Immature natural killer cell (primary cell): ENCODE data around the gene SLC16A3. TPM values are rescaled to one million over a fixed set of nuclear protein-coding genes. Genes with fewer than 3 reads are reported as not detected.
A peak's percentile ranks its signal among the peaks of the same experiment; 100 is the strongest.

Source experiments
- DNase-seq, 3 donors: peaks; one replicate each; pipeline ENCODE4 v3.0.0; 2022; ENCODE audit warnings: mixed read lengths in 1 of 3
- H3K27ac Mint-ChIP-seq, 6 donors: one replicate each; pipeline ENCODE4 v1.8.0; 2020; ENCODE audit warnings: mixed read lengths in 6 of 6, mild to moderate bottlenecking in 5 of 6, inconsistent platforms in 4 of 6, moderate library complexity in 3 of 6
- H3K27me3 Mint-ChIP-seq, 3 donors: one replicate each; pipeline ENCODE4 v1.8.0; 2020 to 2021; ENCODE audit warnings: low read depth in 3 of 3, mild to moderate bottlenecking in 3 of 3, mixed read lengths in 3 of 3, moderate library complexity in 3 of 3, inconsistent platforms in 1 of 3
- H3K36me3 Mint-ChIP-seq, 3 donors: one replicate each; pipeline ENCODE4 v1.8.0; 2020; ENCODE audit warnings: mixed read lengths in 3 of 3, inconsistent platforms in 2 of 3, mild to moderate bottlenecking in 2 of 3
- H3K4me1 Mint-ChIP-seq, 2 donors: one replicate each; pipeline ENCODE4 v1.8.0; 2020; ENCODE audit warnings: inconsistent platforms in 2 of 2, mild to moderate bottlenecking in 2 of 2, mixed read lengths in 2 of 2, moderate library complexity in 1 of 2
- H3K4me3 Mint-ChIP-seq, 5 donors: one replicate each; pipeline ENCODE4 v1.8.0; 2020; ENCODE audit warnings: mild to moderate bottlenecking in 5 of 5, mixed read lengths in 5 of 5, inconsistent platforms in 3 of 5, moderate library complexity in 3 of 5
- H3K9me3 Mint-ChIP-seq, 6 donors: one replicate each; pipeline ENCODE4 v1.8.0; 2020; ENCODE audit warnings: mild to moderate bottlenecking in 6 of 6, mixed read lengths in 6 of 6, inconsistent platforms in 4 of 6, moderate library complexity in 3 of 6
- polyA plus RNA-seq, 3 donors: library from polyadenylated mRNA; unstranded; fragments of 300-500 nt; fragmentation: Illumina TruSeq; gene quantifications; one replicate each; pipeline ENCODE4 v1.2.3, GENCODE V29; 2021

Gene SLC16A3
- polyA plus RNA-seq, 3 donors from 2014 or later = 5.8 to 12.2 (median 6.8) TPM

DNA sequence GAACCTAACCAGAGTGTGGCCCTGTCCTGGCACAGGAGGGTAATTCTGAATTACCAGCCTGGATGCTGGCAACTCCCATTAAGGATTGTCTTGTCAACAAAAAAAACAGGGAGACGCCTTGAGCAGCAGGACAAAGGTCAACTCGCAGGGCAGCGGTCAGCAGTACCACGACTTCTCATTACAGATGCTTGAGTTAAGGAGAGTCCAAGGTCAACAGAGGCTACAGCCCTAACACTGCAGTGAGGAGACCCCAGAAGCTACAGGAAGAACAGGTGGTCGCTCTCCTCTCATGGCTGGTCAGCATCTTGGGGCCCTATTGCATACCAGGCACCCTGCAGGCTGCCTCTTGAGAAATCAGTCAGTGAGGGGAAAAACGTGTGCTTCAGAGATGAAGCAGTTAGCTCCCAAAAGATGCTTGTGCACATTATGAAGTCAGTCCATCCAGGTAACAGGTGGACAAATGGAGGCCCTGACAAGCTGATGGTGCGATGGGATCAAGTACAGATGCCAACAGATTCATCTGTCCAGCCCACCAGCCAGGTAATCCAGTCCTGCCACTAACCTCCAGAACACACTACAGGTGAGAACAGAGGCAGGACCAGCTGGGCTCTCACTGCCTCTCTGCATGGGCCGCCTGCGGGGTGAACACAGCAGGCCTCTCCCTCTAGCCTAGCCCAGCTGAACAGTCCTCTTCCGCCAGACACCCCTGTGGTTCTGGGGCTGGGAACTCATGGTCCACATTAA, 40.5 kb downstream of the SLC16A3 start:
- no peak for DNase-seq
- Mint-ChIP-seq H3K36me3 (peaks cover 5 to 32% (median 16%) of the 10 kb centered on the region in 3 donors), H3K4me3 (peak overlapping the region; percentile 51 to 95 (median 93)), H3K9me3 (no peaks in the 10 kb centered on the region), H3K27ac (peak overlapping the region; percentile 91 to 100 (median 96)), H3K4me1 (peaks cover 76 to 79% of the 10 kb centered on the region in 2 donors), H3K27me3 (peaks cover 22 to 39% (median 23%) of the 10 kb centered on the region in 3 donors)

DNA sequence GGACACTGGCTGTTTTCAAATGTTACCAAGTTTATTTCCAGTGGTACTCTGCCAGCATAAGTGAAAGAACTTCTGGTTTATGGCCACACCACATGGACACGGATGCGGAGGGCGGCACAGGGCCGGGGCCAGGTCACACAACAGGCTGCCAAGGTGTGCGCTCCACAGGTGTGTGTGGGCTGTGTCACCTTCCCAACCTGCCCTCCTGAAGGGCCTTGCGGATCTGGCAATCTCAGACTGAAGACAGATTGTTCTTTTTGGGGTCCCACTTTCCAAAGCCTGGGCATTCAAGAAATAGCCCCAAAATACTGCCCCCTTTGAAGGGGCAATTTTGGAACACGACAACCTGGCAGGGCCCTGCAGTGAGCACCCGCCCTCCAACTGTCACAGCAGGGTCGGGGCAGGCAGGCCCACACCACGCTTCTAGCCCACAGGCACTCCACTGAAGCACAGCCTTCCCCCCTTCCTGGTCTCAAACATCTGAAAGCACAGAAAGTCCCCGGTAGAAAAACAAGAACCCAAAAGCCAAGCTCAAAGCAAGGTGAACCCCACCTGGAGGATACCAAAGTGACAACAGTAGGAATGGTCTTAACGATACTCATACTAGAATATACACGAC, 41.1 kb downstream of the SLC16A3 start:
- Mint-ChIP-seq H3K27ac (peak overlapping the region; percentile 91 to 100 (median 96)), H3K27me3 (peaks cover 19 to 40% (median 23%) of the 10 kb centered on the region in 3 donors), H3K4me1 (peaks cover 74 to 75% of the 10 kb centered on the region in 2 donors), H3K36me3 (peaks cover 5 to 30% (median 13%) of the 10 kb centered on the region in 3 donors), H3K9me3 (no peaks in the 10 kb centered on the region), H3K4me3 (peak overlapping the region; percentile 92 to 98 (median 94))
- no peak for DNase-seq

DNA sequence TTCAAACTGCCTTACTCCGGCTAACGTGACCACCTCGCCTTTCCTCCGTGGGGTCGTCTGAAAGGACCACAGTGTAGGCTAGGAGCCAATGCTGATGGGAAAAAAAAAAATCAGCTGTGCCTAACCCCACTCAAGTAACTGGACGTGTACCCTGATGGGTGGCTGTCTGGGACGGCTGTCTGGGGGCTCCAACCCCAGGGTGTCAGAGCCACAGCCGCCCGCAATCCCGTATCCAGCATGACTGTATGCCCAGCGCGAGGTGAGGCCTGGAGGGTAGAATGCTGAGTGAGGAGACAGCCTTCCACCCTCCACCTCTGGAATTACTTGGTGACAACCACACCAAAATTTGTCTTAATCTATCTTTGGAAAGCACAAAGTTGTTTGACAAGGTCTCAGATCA, 41.8 kb downstream of the SLC16A3 start:
- Mint-ChIP-seq H3K9me3 (no peaks in the 10 kb centered on the region), H3K27me3 (peaks cover 19 to 38% (median 23%) of the 10 kb centered on the region in 3 donors), H3K4me1 (peaks cover 71% of the 10 kb centered on the region in 2 donors), H3K4me3 (peak overlapping the region; percentile 92 to 98 (median 94)), H3K36me3 (peaks cover 5 to 28% (median 13%) of the 10 kb centered on the region in 3 donors), H3K27ac (peak overlapping the region; percentile 91 to 100 (median 96))
- no peak for DNase-seq

DNA sequence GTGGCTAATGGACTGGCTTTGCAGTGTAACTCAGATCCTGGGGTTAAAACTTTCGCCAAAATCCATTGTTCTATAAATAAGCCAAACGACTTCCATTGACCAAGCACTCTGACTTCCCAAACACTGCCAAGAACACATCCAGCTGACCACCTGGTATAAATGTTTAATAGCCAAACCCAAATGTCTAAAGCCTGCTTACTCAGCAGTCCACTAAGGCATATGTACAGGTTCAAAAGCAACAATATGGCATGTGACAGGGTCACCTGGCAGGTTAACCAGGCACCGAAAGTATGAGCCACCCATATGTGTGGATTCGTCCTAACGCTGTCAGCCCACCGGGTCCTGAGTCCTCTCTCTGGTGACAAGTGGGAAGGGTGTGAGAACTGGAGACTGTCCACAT, 42.6 kb downstream of the SLC16A3 start:
- Mint-ChIP-seq H3K27me3 (peaks cover 17 to 32% (median 23%) of the 10 kb centered on the region in 3 donors), H3K27ac (peak overlapping the region; percentile 91 to 100 (median 96)), H3K9me3 (no peaks in the 10 kb centered on the region), H3K4me3 (peak overlapping the region; percentile 92 to 98 (median 94)), H3K4me1 (peaks cover 63 to 64% of the 10 kb centered on the region in 2 donors), H3K36me3 (peaks cover 5 to 27% (median 8%) of the 10 kb centered on the region in 3 donors)
- no peak for DNase-seq

DNA sequence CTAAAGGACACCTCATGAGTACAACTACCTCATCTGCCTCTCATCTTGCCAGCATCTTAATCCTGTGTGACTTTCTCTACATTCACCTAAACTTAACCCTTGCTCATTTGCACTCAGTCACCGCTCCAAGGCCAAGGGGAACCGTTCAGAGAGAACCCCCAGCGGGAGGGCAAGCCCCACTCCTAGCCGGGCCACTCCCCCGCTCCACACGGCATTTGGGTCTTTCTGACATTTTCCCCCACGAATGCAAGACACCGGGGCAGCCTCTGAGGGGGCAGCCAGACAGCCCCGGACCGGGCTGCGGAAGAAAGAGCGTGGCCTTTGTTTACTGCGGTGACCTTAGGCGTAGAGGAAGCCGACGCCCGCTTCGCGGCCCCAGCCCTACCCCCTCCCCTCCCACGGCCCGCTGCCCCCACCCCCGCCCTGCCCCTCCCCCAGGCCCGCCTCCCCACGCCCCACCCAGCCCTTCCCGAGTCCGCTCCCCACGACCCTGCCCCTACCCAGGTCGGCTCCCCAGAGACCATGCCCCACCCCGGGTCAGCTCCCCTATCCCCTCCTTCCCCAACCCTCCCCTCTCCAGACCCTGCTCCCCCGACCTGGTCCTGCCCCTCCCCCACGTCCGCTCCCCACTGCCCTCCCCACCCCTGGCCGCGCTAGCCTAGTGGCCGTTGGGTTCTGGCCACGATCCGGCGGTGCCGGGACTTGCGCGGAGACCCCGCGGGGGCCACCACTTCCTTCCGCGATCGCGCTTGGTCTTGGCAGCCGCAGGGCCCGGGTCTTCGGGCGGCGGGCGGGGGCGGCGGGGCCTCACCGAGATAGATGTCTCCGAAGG, 43.9 kb downstream of the SLC16A3 start:
- Mint-ChIP-seq H3K4me1 (peaks cover 50 to 51% of the 10 kb centered on the region in 2 donors), H3K4me3 (peak overlapping the region; percentile 92 to 98 (median 95)), H3K9me3 (no peaks in the 10 kb centered on the region), H3K27ac (peak overlapping the region; percentile 91 to 100 (median 98)), H3K27me3 (peaks cover 17 to 26% (median 19%) of the 10 kb centered on the region in 3 donors), H3K36me3 (peaks cover 5 to 27% (median 6%) of the 10 kb centered on the region in 3 donors)
- DNase-seq = peak; percentile 65 to 76 (median 70)

DNA sequence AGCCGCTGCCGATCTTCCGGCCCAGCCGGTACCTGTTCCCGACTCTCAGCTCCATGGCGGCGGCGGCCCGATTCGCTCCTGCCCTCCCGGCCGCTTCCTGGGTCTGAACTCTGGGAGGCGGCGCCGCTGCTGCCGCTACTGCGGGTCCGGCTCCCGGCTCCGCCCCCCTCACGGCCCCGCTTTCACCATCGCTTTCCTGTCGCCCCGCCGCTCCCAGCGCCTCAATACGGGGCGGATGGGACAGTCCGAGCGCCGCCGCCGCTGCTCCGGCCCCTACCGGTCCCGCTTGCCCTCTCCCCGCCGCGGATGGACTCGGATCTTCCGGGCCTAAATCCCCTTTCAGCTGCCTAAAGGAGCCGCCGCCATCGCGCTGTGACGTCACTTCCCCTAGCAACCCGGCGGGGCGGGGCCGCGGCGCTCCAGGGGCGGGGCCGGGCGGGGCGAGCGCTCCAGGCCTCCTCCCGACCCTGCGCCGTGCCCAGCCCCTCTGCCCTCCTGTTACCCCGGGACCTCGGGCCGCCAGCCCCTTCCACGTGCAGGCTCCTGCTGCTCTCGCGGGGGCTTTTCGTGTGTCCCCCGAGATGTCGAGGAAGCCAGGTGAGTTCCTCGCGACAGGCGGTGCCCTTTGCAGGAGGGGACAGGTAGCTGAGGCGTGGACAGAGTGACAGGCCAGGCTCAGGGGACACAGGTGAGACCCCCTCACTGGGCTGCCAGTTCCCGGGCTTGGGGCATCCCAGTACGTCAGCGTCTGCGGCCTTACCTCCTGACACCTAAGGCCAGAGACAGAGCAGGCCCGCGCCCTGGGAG, 44.7 kb downstream of the SLC16A3 start, which contains the start of gene CSNK1D:
TSS of gene CSNK1D (minus strand) at position 374 of the 807 bp plus-strand sequence. CDS start at position 55, 319 bp downstream.
- peak within 1 kb of the TSS; percentile 91 to 100 (median 98) for H3K27ac Mint-ChIP-seq
- DNase-seq = peak; percentile 90 to 92 (median 91)
- H3K4me1 Mint-ChIP-seq = peaks cover 42 to 43% of the 10 kb centered on the region in 2 donors
- H3K36me3 Mint-ChIP-seq = peaks cover 5 to 27% (median 6%) of the 10 kb centered on the region in 3 donors
- H3K27me3 Mint-ChIP-seq = peaks cover 13 to 22% (median 16%) of the 10 kb centered on the region in 3 donors
- H3K9me3 Mint-ChIP-seq = no peaks in the 10 kb centered on the region
- peak within 1 kb of the TSS; percentile 92 to 98 (median 95) for H3K4me3 Mint-ChIP-seq

DNA sequence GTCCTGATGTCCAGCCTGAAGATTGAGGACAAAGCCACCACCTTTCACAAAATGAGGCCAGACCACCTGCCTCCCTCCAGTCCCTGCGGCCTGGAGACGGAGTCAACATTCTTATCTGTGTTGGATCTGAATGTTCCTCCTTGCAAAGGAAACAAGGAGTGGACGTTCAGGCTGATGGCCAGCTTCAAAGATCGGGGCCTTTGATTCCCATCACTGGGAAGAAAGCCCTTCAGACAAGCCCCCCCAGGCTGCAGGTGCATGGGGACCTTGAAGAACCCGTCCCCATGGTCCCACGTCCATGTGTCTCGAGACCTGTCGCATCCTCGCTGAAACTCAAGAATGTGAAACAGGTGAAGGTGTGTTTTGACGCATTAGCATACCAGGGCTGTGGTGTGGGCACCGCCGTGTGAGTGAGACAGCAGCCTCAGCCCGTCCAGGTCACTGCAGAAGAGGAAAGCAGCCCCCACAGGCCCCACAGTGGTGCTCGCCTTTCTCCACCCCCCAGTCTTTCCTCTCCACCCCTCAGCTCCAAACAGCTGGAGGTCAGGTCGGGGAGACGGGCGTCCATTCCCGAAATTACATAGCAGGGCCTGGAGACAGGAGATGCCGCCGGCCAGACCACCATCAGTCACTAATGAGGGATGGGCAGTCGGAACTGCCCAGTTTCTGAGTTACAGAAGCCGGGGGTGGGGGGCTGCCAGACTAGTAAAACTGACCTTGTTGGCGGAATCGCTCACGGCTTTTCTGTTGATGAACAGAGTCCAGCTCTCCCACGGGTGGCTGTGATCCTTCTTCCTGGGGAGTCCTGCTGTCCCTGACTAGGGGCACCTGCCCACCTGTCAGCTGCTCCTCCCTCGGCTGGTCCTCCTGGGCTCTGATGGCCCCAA, 45.5 kb downstream of the SLC16A3 start:
- Mint-ChIP-seq H3K9me3 (no peaks in the 10 kb centered on the region), H3K4me3 (peak overlapping the region; percentile 60 to 96 (median 92)), H3K36me3 (peaks cover 5 to 24% (median 6%) of the 10 kb centered on the region in 3 donors), H3K4me1 (peaks cover 34% of the 10 kb centered on the region in 2 donors), H3K27ac (peak overlapping the region in 2 of 6 donors; percentile 69 to 70), H3K27me3 (peaks cover 15 to 21% (median 16%) of the 10 kb centered on the region in 3 donors)
- no peak for DNase-seq

DNA sequence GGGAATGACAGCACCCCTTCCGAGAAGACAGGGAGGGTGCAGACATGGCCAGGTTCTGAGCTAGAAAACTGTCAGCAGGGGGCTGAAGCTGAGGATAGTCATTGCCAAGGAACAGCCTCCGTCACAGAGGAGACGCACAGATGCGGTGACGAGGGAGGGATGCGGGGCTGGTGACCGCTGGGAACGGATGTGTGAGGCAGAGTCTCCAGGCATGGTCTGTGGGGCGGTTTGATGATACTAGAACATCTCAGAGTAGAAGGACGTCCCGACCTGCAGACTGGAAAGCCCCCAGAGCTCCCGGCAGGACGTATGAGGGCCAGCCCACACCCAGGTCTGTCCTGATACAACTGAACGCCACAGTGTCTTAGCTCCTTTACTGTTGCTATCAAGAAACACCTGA, 46.5 kb downstream of the SLC16A3 start:
- Mint-ChIP-seq H3K4me3 (no peak overlapping the region), H3K36me3 (peaks cover 5 to 19% (median 6%) of the 10 kb centered on the region in 3 donors), H3K4me1 (peaks cover 24 to 25% of the 10 kb centered on the region in 2 donors), H3K27me3 (peaks cover 12 to 19% (median 14%) of the 10 kb centered on the region in 3 donors), H3K27ac (peak overlapping the region in 1 of 6 donors; percentile 70), H3K9me3 (no peaks in the 10 kb centered on the region)
- no peak for DNase-seq

DNA sequence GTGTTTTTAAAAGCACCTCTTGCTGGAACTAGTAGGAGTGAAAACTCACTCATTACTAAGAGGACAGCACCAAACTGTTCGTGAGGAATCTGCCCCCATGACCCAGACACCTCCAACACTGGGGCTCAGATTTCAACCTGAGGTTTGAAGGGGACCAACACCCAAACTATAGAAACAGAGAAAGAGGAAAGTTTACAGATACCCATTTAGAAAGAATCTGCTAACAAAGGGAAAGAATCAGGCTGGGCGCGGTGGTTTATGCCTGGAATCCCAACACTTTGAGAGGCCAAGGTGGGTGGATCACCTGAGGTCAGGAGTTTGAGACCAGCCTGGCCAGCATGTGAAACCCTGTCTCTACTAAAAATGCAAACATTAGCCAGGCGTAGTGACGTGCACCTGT, 48.1 kb downstream of the SLC16A3 start:
- Mint-ChIP-seq H3K27me3 (peaks cover 9 to 13% (median 9%) of the 10 kb centered on the region in 3 donors), H3K4me1 (peaks cover 24% of the 10 kb centered on the region in 2 donors), H3K27ac (no peak overlapping the region), H3K4me3 (no peak overlapping the region), H3K36me3 (peaks cover 5 to 7% (median 6%) of the 10 kb centered on the region in 3 donors), H3K9me3 (no peaks in the 10 kb centered on the region)
- DNase-seq = no peak

DNA sequence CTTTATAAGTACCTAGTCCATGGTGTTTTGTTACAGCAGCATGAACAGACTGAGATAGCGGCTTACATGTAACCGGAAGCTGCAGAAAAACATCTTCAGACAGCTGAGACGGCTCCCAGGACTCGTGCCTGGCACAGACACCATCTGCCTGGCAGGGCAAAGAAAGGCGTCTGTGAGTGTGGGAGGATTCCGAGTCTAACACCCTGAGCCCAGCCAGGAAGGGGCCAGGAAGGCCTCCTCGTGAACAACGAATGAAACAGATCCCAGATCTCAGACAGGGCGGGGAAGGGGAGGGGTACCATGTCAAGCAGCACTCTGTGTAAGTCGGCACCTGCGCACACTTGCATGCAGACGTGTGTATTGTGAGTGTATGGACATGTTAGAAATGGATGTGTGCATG, 49.0 kb downstream of the SLC16A3 start:
- peaks cover 2 to 7% (median 6%) of the 10 kb centered on the region in 3 donors for H3K27me3 Mint-ChIP-seq
- H3K9me3 Mint-ChIP-seq = no peaks in the 10 kb centered on the region
- peaks cover 20 to 22% of the 10 kb centered on the region in 2 donors for H3K4me1 Mint-ChIP-seq
- DNase-seq = no peak
- no peak overlapping the region for H3K27ac Mint-ChIP-seq
- no peaks in the 10 kb centered on the region for H3K36me3 Mint-ChIP-seq
- H3K4me3 Mint-ChIP-seq = no peak overlapping the region

DNA sequence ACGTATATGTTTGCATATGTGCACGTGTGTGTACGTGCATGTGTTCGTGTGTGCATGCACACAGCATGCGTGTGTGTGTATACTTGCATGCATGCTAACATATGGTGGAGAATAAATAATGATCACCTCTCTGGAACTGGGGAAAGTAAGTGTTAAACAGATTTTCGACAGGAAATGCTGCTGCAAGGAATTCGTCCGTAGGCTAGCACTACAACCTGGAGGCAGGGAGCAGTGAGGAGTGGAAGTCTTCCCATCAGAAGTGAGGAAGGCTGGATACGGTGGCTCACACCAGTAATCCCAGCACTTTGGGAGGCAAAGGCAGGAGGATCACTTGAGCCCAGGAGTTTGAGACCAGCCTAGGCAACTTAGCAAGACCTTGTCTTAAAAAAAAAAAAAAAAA, 49.5 kb downstream of the SLC16A3 start:
- H3K9me3 Mint-ChIP-seq = no peaks in the 10 kb centered on the region
- no peak overlapping the region for H3K4me3 Mint-ChIP-seq
- no peak for DNase-seq
- no peaks in the 10 kb centered on the region for H3K36me3 Mint-ChIP-seq
- peaks cover 20 to 23% of the 10 kb centered on the region in 2 donors for H3K4me1 Mint-ChIP-seq
- H3K27me3 Mint-ChIP-seq = peaks cover 2 to 8% (median 6%) of the 10 kb centered on the region in 3 donors
- H3K27ac Mint-ChIP-seq = no peak overlapping the region
